DND-41 (cell line): Measurements from ENCODE around the gene LRRC3C.

Source experiments
- ATAC-seq: fragments of 200-7000 bp; cut with Tn5 transposase; 3 replicates; pipeline ENCODE4 v1.9.1; 2021; ENCODE audit warnings: low read depth; ENCODE audit not compliant: insufficient read depth
- DNase-seq: peaks from one replicate; pipeline ENCODE4 v3.0.0-alpha.2; 2020
- H2AFZ ChIP-seq: 2 replicates; pipeline ENCODE4 v1.6.0; 2012; ENCODE audit warnings: low read depth, low read length
- H3K27ac ChIP-seq: 2 replicates; pipeline ENCODE4 v1.5.1; 2012; ENCODE audit warnings: low read length, inconsistent platforms
- H3K27me3 ChIP-seq: fragments of 200-600 bp; sonication (generic); 2 replicates; pipeline ENCODE4 v1.6.0; 2012; ENCODE audit warnings: low read length, mild to moderate bottlenecking, inconsistent platforms; ENCODE audit not compliant: insufficient read depth, poor library complexity
- H3K36me3 ChIP-seq: 2 replicates; pipeline ENCODE4 v1.5.1; 2012; ENCODE audit warnings: low read length, inconsistent platforms; ENCODE audit not compliant: insufficient read depth
- H3K4me1 ChIP-seq: 2 replicates; pipeline ENCODE4 v1.5.1; 2012; ENCODE audit warnings: mild to moderate bottlenecking, low read length; ENCODE audit not compliant: insufficient read depth
- H3K4me2 ChIP-seq: 2 replicates; pipeline ENCODE4 v1.6.0; 2012; ENCODE audit warnings: mild to moderate bottlenecking, moderate library complexity, low read length, inconsistent platforms; ENCODE audit not compliant: insufficient read depth
- H3K4me3 ChIP-seq, 2 experiments: fragments of 200-600 bp in 1 of 2; shearing (Covaris generic) in 1 of 2; 2 replicates each; pipeline ENCODE4 v1.5.1; 2012 to 2016; ENCODE audit warnings: inconsistent platforms in 2 of 2, low read length in 2 of 2, mild to moderate bottlenecking in 2 of 2, low read depth in 1 of 2, moderate library complexity in 1 of 2
- H3K79me2 ChIP-seq: 2 replicates; pipeline ENCODE4 v1.6.0; 2012; ENCODE audit warnings: low read length, inconsistent platforms; ENCODE audit not compliant: insufficient read depth
- H3K9ac ChIP-seq: 2 replicates; pipeline ENCODE4 v1.6.0; 2012; ENCODE audit warnings: low read depth, mild to moderate bottlenecking, inconsistent platforms, low read length, moderate library complexity
- H3K9me3 ChIP-seq: 2 replicates; pipeline ENCODE4 v1.5.1; 2012; ENCODE audit warnings: low read length, moderate library complexity, mild to moderate bottlenecking, inconsistent platforms; ENCODE audit not compliant: insufficient read depth, severe bottlenecking
- H4K20me1 ChIP-seq: 2 replicates; pipeline ENCODE4 v1.6.0; 2012; ENCODE audit warnings: low read length; ENCODE audit not compliant: insufficient read depth
- EZH2 ChIP-seq: IDR thresholded peaks from 3 replicates; pipeline ENCODE4 v1.6.1; 2012; ENCODE audit warnings: borderline replicate concordance, low read depth, mild to moderate bottlenecking, moderate library complexity, low read length, inconsistent platforms; ENCODE audit not compliant: severe bottlenecking
- TF ChIP-seq, protein P1 (sequence below): IDR thresholded peaks from 2 replicates; pipeline ENCODE4 v1.5.1; 2012; ENCODE audit warnings: borderline replicate concordance, low read length, moderate library complexity, mild to moderate bottlenecking; ENCODE audit not compliant: poor library complexity, severe bottlenecking; ENCODE audit errors: extremely low read depth

LRRC3C gene

DNA sequence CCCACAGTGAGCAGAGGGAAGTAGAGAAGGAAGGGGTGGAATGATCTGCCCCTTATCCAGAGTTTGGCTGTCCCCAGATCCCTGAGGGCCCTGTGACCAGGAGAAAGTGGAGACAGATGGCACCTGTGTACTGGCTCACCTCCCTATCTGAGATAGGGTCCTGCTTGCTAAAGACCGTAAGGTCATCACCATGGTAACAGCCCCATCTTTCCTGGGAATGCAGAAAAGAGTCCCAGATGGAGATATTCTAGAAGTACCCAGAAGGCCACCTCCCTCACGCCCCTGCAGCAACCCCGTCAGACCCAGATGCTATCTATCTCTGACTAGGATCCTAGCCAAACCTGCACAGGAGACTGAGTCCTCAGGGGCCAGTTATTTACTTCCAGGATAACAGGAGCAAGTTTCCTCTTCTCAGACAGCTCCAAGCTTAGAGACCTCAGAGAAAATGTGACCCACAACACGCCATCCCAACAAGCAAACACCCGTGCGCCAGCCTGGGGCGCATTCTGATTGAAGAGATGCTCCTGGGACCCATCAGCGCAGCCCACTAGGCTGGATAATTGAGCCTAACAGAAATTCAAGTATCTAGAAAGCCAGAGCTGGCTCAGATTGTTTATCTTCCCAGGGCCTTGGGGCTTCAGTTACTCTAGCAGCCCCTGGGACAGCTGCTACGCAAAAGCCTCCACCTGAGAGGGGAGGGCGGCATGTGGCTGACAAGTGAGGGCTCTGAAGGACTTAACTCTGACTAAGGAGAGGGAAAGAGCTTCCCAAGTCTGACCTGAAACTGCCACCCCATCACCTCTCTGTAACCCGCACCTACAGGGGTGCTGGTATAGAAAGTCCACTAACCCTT is 2.0 kb upstream of the LRRC3C start:
- H3K4me3 ChIP-seq: peak overlapping the region in 1 of 2 experiments; percentile 97; a peak in 2 of 4 replicates

DNA sequence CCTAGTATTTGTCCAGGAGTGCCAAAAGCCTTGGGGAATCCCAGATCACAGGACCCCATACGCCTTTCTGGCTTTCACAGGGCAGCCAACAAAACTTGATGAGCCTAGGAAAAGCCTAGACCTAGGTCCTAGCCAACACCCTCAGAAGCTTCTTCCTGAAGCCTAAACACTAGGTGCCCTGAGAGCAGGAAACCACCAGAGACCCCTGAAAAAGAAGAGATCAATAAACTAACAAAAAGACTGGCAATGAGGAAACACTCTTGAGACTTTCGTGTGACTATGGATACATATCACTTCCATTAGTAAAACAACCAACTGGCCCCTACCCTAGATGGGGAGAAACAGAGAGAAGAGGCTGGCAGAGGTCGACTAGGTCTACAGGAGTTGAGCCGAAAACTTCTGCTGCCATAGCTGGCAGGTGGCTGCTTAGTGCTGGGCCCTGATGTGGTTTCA is 1.4 kb upstream of the LRRC3C start:
- no peaks in the 10 kb centered on the region for H3K9me3 ChIP-seq
- TF ChIP-seq EZH2: no peak
- TF ChIP-seq, protein P1, sequence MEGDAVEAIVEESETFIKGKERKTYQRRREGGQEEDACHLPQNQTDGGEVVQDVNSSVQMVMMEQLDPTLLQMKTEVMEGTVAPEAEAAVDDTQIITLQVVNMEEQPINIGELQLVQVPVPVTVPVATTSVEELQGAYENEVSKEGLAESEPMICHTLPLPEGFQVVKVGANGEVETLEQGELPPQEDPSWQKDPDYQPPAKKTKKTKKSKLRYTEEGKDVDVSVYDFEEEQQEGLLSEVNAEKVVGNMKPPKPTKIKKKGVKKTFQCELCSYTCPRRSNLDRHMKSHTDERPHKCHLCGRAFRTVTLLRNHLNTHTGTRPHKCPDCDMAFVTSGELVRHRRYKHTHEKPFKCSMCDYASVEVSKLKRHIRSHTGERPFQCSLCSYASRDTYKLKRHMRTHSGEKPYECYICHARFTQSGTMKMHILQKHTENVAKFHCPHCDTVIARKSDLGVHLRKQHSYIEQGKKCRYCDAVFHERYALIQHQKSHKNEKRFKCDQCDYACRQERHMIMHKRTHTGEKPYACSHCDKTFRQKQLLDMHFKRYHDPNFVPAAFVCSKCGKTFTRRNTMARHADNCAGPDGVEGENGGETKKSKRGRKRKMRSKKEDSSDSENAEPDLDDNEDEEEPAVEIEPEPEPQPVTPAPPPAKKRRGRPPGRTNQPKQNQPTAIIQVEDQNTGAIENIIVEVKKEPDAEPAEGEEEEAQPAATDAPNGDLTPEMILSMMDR: no peak
- DNase-seq (no peak), ATAC-seq (peak; percentile 81)
- no peak overlapping the region; the same call in 1 of the 2 replicates for H2AFZ ChIP-seq
- H3K4me3 ChIP-seq: peak overlapping the region in 1 of 2 experiments; percentile 97; a peak in 3 of 4 replicates
- H3K79me2 ChIP-seq: peaks cover 50% of the 10 kb centered on the region
- peaks cover 42% of the 10 kb centered on the region for H3K36me3 ChIP-seq
- no peaks in the 10 kb centered on the region for H3K27me3 ChIP-seq
- H3K4me2 ChIP-seq: peak overlapping the region; percentile 97
- H3K27ac ChIP-seq: peak overlapping the region; percentile 87
- peaks cover 48% of the 10 kb centered on the region for H4K20me1 ChIP-seq
- H3K9ac ChIP-seq: peak overlapping the region; percentile 83
- H3K4me1 ChIP-seq: peaks cover 44% of the 10 kb centered on the region

More for the DNA sequence above, 2.0 kb upstream of the LRRC3C start:
- DNase-seq (peak; percentile 32), ATAC-seq (no peak)
- H3K4me1 ChIP-seq: peaks cover 47% of the 10 kb centered on the region
- H3K27me3 ChIP-seq: no peaks in the 10 kb centered on the region
- peak overlapping the region; percentile 83 for H3K9ac ChIP-seq
- no peaks in the 10 kb centered on the region for H3K9me3 ChIP-seq
- peak overlapping the region; percentile 97 for H3K4me2 ChIP-seq
- H3K27ac ChIP-seq: peak overlapping the region; percentile 87
- H3K79me2 ChIP-seq: peaks cover 50% of the 10 kb centered on the region
- peaks cover 49% of the 10 kb centered on the region for H4K20me1 ChIP-seq
- no peak overlapping the region for H2AFZ ChIP-seq
- TF ChIP-seq, protein P1: no peak
- TF ChIP-seq EZH2: no peak
- peaks cover 49% of the 10 kb centered on the region for H3K36me3 ChIP-seq

DNA sequence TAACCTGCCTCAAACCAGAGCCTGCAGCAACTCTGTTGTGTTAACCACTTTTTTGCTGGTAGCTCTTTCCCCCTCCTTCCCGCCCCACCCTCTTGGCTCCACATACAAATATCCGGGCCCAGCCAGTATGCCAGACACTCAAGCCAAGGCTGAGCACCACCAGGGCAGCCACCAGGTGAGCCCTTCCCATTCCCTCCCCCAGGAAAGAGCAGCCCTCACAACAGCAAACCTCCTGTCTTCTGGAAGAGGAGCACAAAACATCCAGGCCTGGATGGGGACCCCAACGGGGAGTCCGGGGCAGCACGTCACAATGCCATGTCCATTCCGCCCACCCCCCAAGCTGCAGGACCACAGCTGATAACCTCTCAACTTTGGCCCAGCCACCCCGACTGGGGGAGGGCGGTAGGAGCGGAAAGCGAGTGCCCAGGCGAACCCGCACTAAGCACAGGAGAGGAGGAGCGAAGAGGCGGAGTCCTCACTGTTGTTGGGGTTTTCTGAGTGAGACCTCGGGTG is 888 bp upstream of the LRRC3C start:
- no peaks in the 10 kb centered on the region for H3K9me3 ChIP-seq
- peak overlapping the region; percentile 97 for H3K4me2 ChIP-seq
- peak overlapping the region; percentile 83 for H3K9ac ChIP-seq
- H3K36me3 ChIP-seq: peaks cover 37% of the 10 kb centered on the region
- peak overlapping the region; percentile 75 for H2AFZ ChIP-seq
- peak; percentile 46 for ATAC-seq
- peak overlapping the region; percentile 90 to 97 for H3K4me3 ChIP-seq
- peaks cover 41% of the 10 kb centered on the region for H3K4me1 ChIP-seq
- peaks cover 50% of the 10 kb centered on the region for H3K79me2 ChIP-seq
- H3K27me3 ChIP-seq: no peaks in the 10 kb centered on the region
- peak overlapping the region; percentile 87 for H3K27ac ChIP-seq
- TF ChIP-seq EZH2: no peak
- TF ChIP-seq, protein P1: peak; percentile 4
- peaks cover 44% of the 10 kb centered on the region for H4K20me1 ChIP-seq
- peak; percentile 85 for DNase-seq
